ENCODE measurements around the gene PHLDA3. TPM values are rescaled to one million over a fixed set of nuclear protein-coding genes. Genes with fewer than 3 reads are reported as not detected.

PHLDA3 gene
- total and polyA plus RNA-seq, 2 donors (not counting 1 experiment from before 2014, with no cell fraction given) = 26.5 to 141 TPM

DNA sequence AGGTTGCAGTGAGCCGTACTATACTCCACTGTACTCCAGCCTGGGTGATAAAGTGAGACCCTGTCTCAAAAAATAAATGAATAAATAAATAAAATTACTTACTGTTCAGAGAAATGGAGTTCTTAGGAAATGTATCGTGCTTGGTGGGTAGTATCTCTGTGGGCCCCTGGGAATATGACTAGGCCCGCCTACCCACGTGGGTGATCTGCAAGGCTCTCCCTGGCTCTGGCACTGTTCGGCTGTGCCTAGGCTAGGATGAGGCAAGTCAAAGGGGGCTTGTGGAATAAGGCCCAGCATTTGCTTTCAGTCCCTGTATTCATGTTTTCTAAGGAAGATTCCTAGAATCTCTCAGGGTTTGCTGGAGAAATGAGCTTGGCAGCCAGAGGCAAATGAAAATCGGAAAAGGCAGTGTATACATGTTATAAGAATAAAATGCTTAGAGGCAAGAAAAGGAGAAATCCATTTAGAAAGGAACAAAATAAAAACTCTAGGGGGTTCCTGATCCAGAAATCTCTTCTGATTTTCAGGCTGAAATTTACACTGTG is 42.5 kb upstream of the PHLDA3 start:
- Histone ChIP-seq H3K27me3 (ENCODE audit: control insufficient read depth, insufficient read depth, low read length) (no peaks in the 10 kb centered on the region), H3K27ac (ENCODE audit: insufficient read depth, low read length) (no peak overlapping the region), H3K4me1 (ENCODE audit: control insufficient read depth, extremely low read depth, insufficient read depth, low read length) (peaks cover 26% of the 10 kb centered on the region), H2AFZ (ENCODE audit: low read length) (no peak overlapping the region), H3K36me3 (ENCODE audit: control insufficient read depth, insufficient read depth, low read length) (no peaks in the 10 kb centered on the region), H3K9me3 (ENCODE audit: control insufficient read depth, insufficient read depth, low read depth, low read length) (no peaks in the 10 kb centered on the region), H4K20me1 (ENCODE audit: control insufficient read depth, extremely low read depth, insufficient read depth, low read length) (no peaks in the 10 kb centered on the region), H3K9ac (ENCODE audit: insufficient read depth, low read length) (no peak overlapping the region), H3K79me2 (ENCODE audit: control insufficient read depth, insufficient read depth, low read length) (peaks cover 6% of the 10 kb centered on the region), H3K4me2 (ENCODE audit: extremely low read depth, insufficient read depth, low read length) (no peak overlapping the region), H3K4me3 (replicated peaks in 1 of 4; ENCODE audit: control extremely low read depth in 1 of 4, insufficient read depth in 1 of 4, low read depth in 3 of 4, low read length in 4 of 4) (no peak overlapping the region)
- DNase-seq (ENCODE audit: low read depth in 2 of 2) = no peak
- TF ChIP-seq EZH2 (IDR thresholded peaks at IDR 0.05; ENCODE audit: low read length, missing control alignments) (no peak), CTCF (conservative IDR thresholded peaks at IDR 0.05 in 1 of 2, IDR thresholded peaks at IDR 0.05 in 1 of 2; ENCODE audit: low read depth in 1 of 2, low read length in 2 of 2) (no peak)

DNA sequence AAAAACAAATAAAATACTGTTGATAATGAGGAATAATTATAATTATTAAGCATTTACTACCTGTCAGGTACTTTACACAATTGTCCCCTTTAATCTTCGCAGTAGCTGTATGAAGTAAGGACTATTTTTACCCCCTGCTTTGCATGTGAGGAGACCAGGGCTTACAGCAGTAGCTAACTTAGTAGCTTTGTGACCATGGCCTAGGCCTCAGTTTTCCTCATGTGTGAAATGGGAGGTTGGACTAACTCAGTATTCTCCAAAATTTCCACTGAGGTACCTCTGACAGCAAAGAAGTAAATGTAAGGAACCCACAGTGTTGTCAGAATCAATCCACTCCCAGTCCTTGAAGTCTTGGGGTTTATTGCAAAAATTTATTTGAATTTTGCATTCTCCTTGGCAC is 41.7 kb upstream of the PHLDA3 start:
- Histone ChIP-seq H3K79me2 (ENCODE audit: control insufficient read depth, insufficient read depth, low read length) (peaks cover 13% of the 10 kb centered on the region), H3K36me3 (ENCODE audit: control insufficient read depth, insufficient read depth, low read length) (no peaks in the 10 kb centered on the region), H3K9ac (ENCODE audit: insufficient read depth, low read length) (no peak overlapping the region), H4K20me1 (ENCODE audit: control insufficient read depth, extremely low read depth, insufficient read depth, low read length) (no peaks in the 10 kb centered on the region), H3K4me2 (ENCODE audit: extremely low read depth, insufficient read depth, low read length) (no peak overlapping the region), H3K27ac (ENCODE audit: insufficient read depth, low read length) (no peak overlapping the region), H3K4me1 (ENCODE audit: control insufficient read depth, extremely low read depth, insufficient read depth, low read length) (peaks cover 26% of the 10 kb centered on the region), H3K9me3 (ENCODE audit: control insufficient read depth, insufficient read depth, low read depth, low read length) (no peaks in the 10 kb centered on the region), H3K4me3 (replicated peaks in 1 of 4; ENCODE audit: control extremely low read depth in 1 of 4, insufficient read depth in 1 of 4, low read depth in 3 of 4, low read length in 4 of 4) (no peak overlapping the region), H3K27me3 (ENCODE audit: control insufficient read depth, insufficient read depth, low read length) (no peaks in the 10 kb centered on the region), H2AFZ (ENCODE audit: low read length) (no peak overlapping the region)
- DNase-seq (ENCODE audit: low read depth in 2 of 2) = no peak
- TF ChIP-seq EZH2 (IDR thresholded peaks at IDR 0.05; ENCODE audit: low read length, missing control alignments) (no peak), CTCF (conservative IDR thresholded peaks at IDR 0.05 in 1 of 2, IDR thresholded peaks at IDR 0.05 in 1 of 2; ENCODE audit: low read depth in 1 of 2, low read length in 2 of 2) (no peak)

GRCh38 chr1:201509601-201510374 is 40.8 kb upstream of the PHLDA3 start:
- no peak overlapping the region for H3K27ac ChIP-seq (ENCODE audit: insufficient read depth, low read length)
- no peaks in the 10 kb centered on the region for H3K27me3 ChIP-seq (ENCODE audit: control insufficient read depth, insufficient read depth, low read length)
- no peak overlapping the region for H3K4me3 ChIP-seq (replicated peaks in 1 of 4; ENCODE audit: control extremely low read depth in 1 of 4, insufficient read depth in 1 of 4, low read depth in 3 of 4, low read length in 4 of 4)
- no peak for DNase-seq (ENCODE audit: low read depth in 2 of 2)
- no peaks in the 10 kb centered on the region for H3K9me3 ChIP-seq (ENCODE audit: control insufficient read depth, insufficient read depth, low read depth, low read length)
- H3K4me2 ChIP-seq (ENCODE audit: extremely low read depth, insufficient read depth, low read length) = no peak overlapping the region
- no peaks in the 10 kb centered on the region for H3K36me3 ChIP-seq (ENCODE audit: control insufficient read depth, insufficient read depth, low read length)
- peaks cover 31% of the 10 kb centered on the region for H3K4me1 ChIP-seq (ENCODE audit: control insufficient read depth, extremely low read depth, insufficient read depth, low read length)
- TF ChIP-seq EZH2 (IDR thresholded peaks at IDR 0.05; ENCODE audit: low read length, missing control alignments) (no peak), CTCF (conservative IDR thresholded peaks at IDR 0.05 in 1 of 2, IDR thresholded peaks at IDR 0.05 in 1 of 2; ENCODE audit: low read depth in 1 of 2, low read length in 2 of 2) (no peak)
- H4K20me1 ChIP-seq (ENCODE audit: control insufficient read depth, extremely low read depth, insufficient read depth, low read length) = no peaks in the 10 kb centered on the region
- peaks cover 23% of the 10 kb centered on the region for H3K79me2 ChIP-seq (ENCODE audit: control insufficient read depth, insufficient read depth, low read length)
- H3K9ac ChIP-seq (ENCODE audit: insufficient read depth, low read length) = no peak overlapping the region
- H2AFZ ChIP-seq (ENCODE audit: low read length) = no peak overlapping the region

All from fibroblast of lung (primary cell).